ENCODE measurements around the gene USH2A. TPM values are rescaled to one million over a fixed set of nuclear protein-coding genes. Genes with fewer than 3 reads are reported as not detected.

Gene USH2A
- total RNA-seq, 1 donor from 2014 or later, result not detected

DNA sequence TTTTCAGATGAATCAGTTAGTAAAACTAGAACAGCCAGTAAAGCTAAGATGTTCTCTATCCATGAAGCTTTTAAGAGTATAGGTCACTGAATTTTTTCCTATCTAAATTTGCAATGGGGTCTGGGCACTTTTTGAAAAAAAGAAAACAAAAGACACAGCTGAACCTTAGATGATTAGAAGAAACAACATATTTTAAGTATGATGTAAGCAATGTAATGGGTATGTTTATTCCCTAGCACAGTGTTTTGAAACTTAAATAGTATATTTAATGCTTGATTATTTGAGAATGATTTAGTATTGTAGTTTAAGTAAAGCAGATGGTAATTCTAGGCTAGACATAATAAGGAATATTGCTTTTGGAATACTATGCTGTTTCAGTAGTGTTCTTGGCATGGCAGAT is 819.9 kb downstream of the USH2A start:
- Histone ChIP-seq H3K4me3 (no peak overlapping the region), H3K36me3 (peaks cover 19% of the 10 kb centered on the region), H3K27ac (no peak overlapping the region), H3K4me1 (no peaks in the 10 kb centered on the region), H3K27me3 (no peaks in the 10 kb centered on the region), H3K9me3 (no peaks in the 10 kb centered on the region)
- TF ChIP-seq, protein P1, sequence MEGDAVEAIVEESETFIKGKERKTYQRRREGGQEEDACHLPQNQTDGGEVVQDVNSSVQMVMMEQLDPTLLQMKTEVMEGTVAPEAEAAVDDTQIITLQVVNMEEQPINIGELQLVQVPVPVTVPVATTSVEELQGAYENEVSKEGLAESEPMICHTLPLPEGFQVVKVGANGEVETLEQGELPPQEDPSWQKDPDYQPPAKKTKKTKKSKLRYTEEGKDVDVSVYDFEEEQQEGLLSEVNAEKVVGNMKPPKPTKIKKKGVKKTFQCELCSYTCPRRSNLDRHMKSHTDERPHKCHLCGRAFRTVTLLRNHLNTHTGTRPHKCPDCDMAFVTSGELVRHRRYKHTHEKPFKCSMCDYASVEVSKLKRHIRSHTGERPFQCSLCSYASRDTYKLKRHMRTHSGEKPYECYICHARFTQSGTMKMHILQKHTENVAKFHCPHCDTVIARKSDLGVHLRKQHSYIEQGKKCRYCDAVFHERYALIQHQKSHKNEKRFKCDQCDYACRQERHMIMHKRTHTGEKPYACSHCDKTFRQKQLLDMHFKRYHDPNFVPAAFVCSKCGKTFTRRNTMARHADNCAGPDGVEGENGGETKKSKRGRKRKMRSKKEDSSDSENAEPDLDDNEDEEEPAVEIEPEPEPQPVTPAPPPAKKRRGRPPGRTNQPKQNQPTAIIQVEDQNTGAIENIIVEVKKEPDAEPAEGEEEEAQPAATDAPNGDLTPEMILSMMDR (IDR thresholded peaks at IDR 0.05), result no peak
- ATAC-seq (no peak), DNase-seq (no peak)
- intact Hi-C loops (cut with DNase I), result no loop called here

- Histone ChIP-seq H3K27ac (no peak overlapping the region), H3K36me3 (peaks cover 27% of the 10 kb centered on the region), H3K4me3 (no peak overlapping the region), H3K9me3 (no peaks in the 10 kb centered on the region), H3K4me1 (no peaks in the 10 kb centered on the region), H3K27me3 (no peaks in the 10 kb centered on the region)
- DNase-seq (no peak), ATAC-seq (no peak)
- TF ChIP-seq, protein P1 (IDR thresholded peaks at IDR 0.05), result no peak
- intact Hi-C loops (cut with DNase I), result no loop called here
Observed at GRCh38 chr1:215601276-215601675, 822.0 kb downstream of the USH2A start.

- Histone ChIP-seq H3K27ac (no peak overlapping the region), H3K9me3 (no peaks in the 10 kb centered on the region), H3K4me1 (no peaks in the 10 kb centered on the region), H3K36me3 (peaks cover 27% of the 10 kb centered on the region), H3K4me3 (no peak overlapping the region), H3K27me3 (no peaks in the 10 kb centered on the region)
- TF ChIP-seq, protein P1 (IDR thresholded peaks at IDR 0.05), result no peak
- no peak for ATAC-seq
- intact Hi-C loops (cut with DNase I), result no loop called here
- DNase-seq, result no peak
Observed at GRCh38 chr1:215600867-215601266, 822.4 kb downstream of the USH2A start.

DNA sequence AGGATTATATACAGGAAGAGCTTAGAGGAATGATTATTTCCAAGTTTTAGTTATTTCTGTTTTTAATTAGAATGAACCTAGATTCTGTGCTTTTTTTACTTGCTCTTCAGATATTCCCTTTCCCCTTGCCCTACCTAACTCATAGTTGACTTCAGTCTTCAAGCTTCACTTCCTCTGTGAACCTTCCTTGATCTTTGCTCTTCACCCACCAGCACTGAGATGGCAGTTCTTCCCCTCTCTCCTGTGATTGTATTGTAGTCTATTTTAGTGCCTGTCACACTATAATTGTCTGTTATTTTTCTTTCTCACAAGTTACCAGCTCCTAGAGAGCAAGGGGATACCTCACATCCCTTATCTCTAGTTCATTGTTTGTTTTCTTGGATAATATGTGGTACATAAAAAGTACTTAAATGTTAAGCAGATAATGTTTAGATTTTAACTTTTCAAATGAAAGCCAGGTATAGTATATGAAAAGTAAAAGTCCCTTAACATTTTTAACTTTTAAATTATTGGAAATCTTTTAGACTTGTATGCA is 822.9 kb downstream of the USH2A start:
- Histone ChIP-seq H3K27ac (no peak overlapping the region), H3K4me1 (no peaks in the 10 kb centered on the region), H3K36me3 (peaks cover 27% of the 10 kb centered on the region), H3K27me3 (no peaks in the 10 kb centered on the region), H3K9me3 (no peaks in the 10 kb centered on the region), H3K4me3 (no peak overlapping the region)
- intact Hi-C loops (cut with DNase I), result no loop called here
- TF ChIP-seq, protein P1 (IDR thresholded peaks at IDR 0.05), result no peak
- ATAC-seq (no peak), DNase-seq (no peak)

DNA sequence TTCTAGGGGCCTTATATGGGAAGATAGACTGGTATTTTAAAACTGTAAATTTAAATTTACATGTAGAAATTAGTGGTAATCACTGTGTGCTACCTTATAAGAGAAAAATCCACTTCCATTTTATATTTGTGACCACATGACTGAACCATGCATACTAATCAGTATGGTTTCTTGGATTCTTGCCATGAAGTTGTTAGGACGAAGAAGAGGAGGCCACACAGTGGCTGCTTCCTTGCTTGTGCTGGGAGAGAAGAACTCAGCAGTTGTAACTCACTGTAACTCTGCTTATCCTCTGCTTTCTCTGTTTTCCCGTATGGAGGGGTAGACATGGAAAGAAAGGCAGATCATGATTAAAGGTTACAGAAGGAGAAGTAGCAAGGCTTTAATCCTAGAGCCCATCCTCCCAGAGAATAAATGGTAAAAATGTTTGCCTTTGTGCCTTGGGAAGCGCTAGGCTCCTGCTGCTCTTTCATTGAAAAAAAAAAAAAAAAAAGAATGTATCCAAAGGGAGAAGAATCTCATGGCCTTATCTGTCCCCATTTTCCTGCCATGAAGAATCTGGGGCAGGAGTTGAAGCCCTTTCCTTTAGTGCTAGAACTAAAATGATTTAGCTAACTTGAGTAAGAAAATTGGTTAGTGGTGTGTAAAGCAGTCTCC is 823.7 kb downstream of the USH2A start:
- DNase-seq (no peak), ATAC-seq (no peak)
- Histone ChIP-seq H3K27me3 (no peaks in the 10 kb centered on the region), H3K36me3 (peaks cover 27% of the 10 kb centered on the region), H3K4me3 (no peak overlapping the region), H3K27ac (no peak overlapping the region), H3K9me3 (no peaks in the 10 kb centered on the region), H3K4me1 (peaks cover 3% of the 10 kb centered on the region)
- TF ChIP-seq, protein P1 (IDR thresholded peaks at IDR 0.05), result no peak
- intact Hi-C loops (cut with DNase I), result no loop called here
